CD14-positive monocyte (primary cell): ENCODE measurements around the gene ZNF536. TPM values are rescaled to one million over a fixed set of nuclear protein-coding genes. Genes with fewer than 3 reads are reported as not detected.

Source experiments
- DNase-seq, 3 donors: peaks; one replicate each; pipeline ENCODE4 v3.0.0-alpha.2; 2011 to 2022
- H2AFZ ChIP-seq: 2 replicates; pipeline ENCODE4 v1.6.0; 2012; ENCODE audit warnings: mild to moderate bottlenecking, low read depth, low read length, inconsistent platforms; ENCODE audit not compliant: insufficient read depth, poor library complexity, severe bottlenecking
- H3K27ac ChIP-seq, 2 donors: 1 replicate in 1 of 2; 2 replicates in 1 of 2; pipeline ENCODE4 v1.5.1; 2012 to 2013; ENCODE audit warnings: low read length in 2 of 2, control low read depth in 1 of 2, inconsistent platforms in 1 of 2, low read depth in 1 of 2, mild to moderate bottlenecking in 1 of 2
- H3K27me3 ChIP-seq, 2 donors: one replicate each; pipeline versions ENCODE4 v1.6.0 to v1.6.1; 2011 to 2013; ENCODE audit warnings: low read length in 2 of 2; ENCODE audit not compliant: control insufficient read depth in 2 of 2, insufficient read depth in 2 of 2
- H3K36me3 ChIP-seq, 2 donors: replicated peaks in 1 of 2; 1 replicate in 1 of 2; 2 replicates in 1 of 2; pipeline versions ENCODE4 v1.5.1 to v1.6.1; 2012 to 2013; ENCODE audit warnings: low read length in 2 of 2, control low read depth in 1 of 2, inconsistent platforms in 1 of 2, mild to moderate bottlenecking in 1 of 2; ENCODE audit not compliant: insufficient read depth in 2 of 2, control insufficient read depth in 1 of 2
- H3K4me1 ChIP-seq, 2 donors: 1 replicate in 1 of 2; 2 replicates in 1 of 2; pipeline versions ENCODE4 v1.5.1 to v1.6.1; 2012 to 2013; ENCODE audit warnings: low read length in 2 of 2, control low read depth in 1 of 2, inconsistent platforms in 1 of 2, mild to moderate bottlenecking in 1 of 2, moderate library complexity in 1 of 2; ENCODE audit not compliant: insufficient read depth in 2 of 2, control insufficient read depth in 1 of 2
- H3K4me2 ChIP-seq: replicated peaks from 2 replicates; pipeline ENCODE3; 2012; ENCODE audit warnings: low read length, moderate library complexity, mild to moderate bottlenecking; ENCODE audit not compliant: poor library complexity, severe bottlenecking; ENCODE audit errors: extremely low read depth
- H3K4me3 ChIP-seq, 3 experiments: fragments of 200-600 bp in 1 of 3; sonication (generic) in 1 of 3; replicated peaks in 1 of 3; 1 replicate in 2 of 3; 2 replicates in 1 of 3; pipeline ENCODE4 v1.5.1; 2011 to 2013; ENCODE audit warnings: low read length in 3 of 3, mild to moderate bottlenecking in 3 of 3, control low read depth in 2 of 3, low read depth in 2 of 3, inconsistent platforms in 1 of 3, moderate library complexity in 1 of 3
- H3K79me2 ChIP-seq: 2 replicates; pipeline ENCODE4 v1.6.0; 2012; ENCODE audit warnings: mild to moderate bottlenecking, control low read depth, inconsistent platforms, low read length, moderate library complexity; ENCODE audit not compliant: insufficient read depth
- H3K9ac ChIP-seq: 2 replicates; pipeline ENCODE4 v1.6.0; 2017; ENCODE audit warnings: low read length, mild to moderate bottlenecking; ENCODE audit not compliant: insufficient read depth, poor library complexity, severe bottlenecking
- H3K9me3 ChIP-seq, 2 donors: replicated peaks in 1 of 2; 1 replicate in 1 of 2; 2 replicates in 1 of 2; pipeline versions ENCODE4 v1.5.1 to v1.6.1; 2012 to 2013; ENCODE audit warnings: low read length in 2 of 2, control low read depth in 1 of 2; ENCODE audit not compliant: control insufficient read depth in 1 of 2, insufficient read depth in 1 of 2
- H4K20me1 ChIP-seq: 2 replicates; pipeline ENCODE4 v1.6.0; 2012; ENCODE audit warnings: mild to moderate bottlenecking, low read length, control low read depth, moderate library complexity; ENCODE audit not compliant: insufficient read depth
- H3K27ac Mint-ChIP-seq, 7 donors: one replicate each; pipeline ENCODE4 v1.8.0; 2020; ENCODE audit warnings: mild to moderate bottlenecking in 7 of 7, mixed read lengths in 7 of 7, moderate library complexity in 6 of 7, inconsistent platforms in 2 of 7
- H3K27me3 Mint-ChIP-seq, 3 donors: one replicate each; pipeline ENCODE4 v1.8.0; 2021 to 2022; ENCODE audit warnings: low read depth in 3 of 3, mild to moderate bottlenecking in 3 of 3, mixed read lengths in 3 of 3, moderate library complexity in 3 of 3, inconsistent platforms in 1 of 3
- H3K36me3 Mint-ChIP-seq, 2 donors: one replicate each; pipeline ENCODE4 v1.8.0; 2020; ENCODE audit warnings: mixed read lengths in 2 of 2, inconsistent platforms in 1 of 2, mild to moderate bottlenecking in 1 of 2
- H3K4me1 Mint-ChIP-seq: one replicate; pipeline ENCODE4 v1.8.0; 2020; ENCODE audit warnings: mild to moderate bottlenecking, mixed read lengths
- H3K4me3 Mint-ChIP-seq, 2 donors: one replicate each; pipeline ENCODE4 v1.8.0; 2020; ENCODE audit warnings: mild to moderate bottlenecking in 2 of 2, mixed read lengths in 2 of 2, moderate library complexity in 1 of 2
- H3K9me3 Mint-ChIP-seq, 7 donors: one replicate each; pipeline ENCODE4 v1.8.0; 2020 to 2022; ENCODE audit warnings: mixed read lengths in 7 of 7, mild to moderate bottlenecking in 6 of 7, moderate library complexity in 6 of 7, inconsistent platforms in 2 of 7
- CTCF ChIP-seq: fragments of 200-600 bp; IDR thresholded peaks from one replicate; pipeline ENCODE4 v1.8.0; 2022; ENCODE audit warnings: antibody characterized with exemption, mild to moderate bottlenecking
- WGBS: methylation state at CpG from one replicate; pipeline ENCODE4 v1.1.5; 2013; ENCODE audit warnings: missing lambda C conversion rate; ENCODE audit not compliant: insufficient coverage; 5-methylcytosine and 5-hydroxymethylcytosine counted together
- intact Hi-C, 2 donors: fragments of 100-400 bp; cut with micrococcal nuclease; formaldehyde crosslinking; loops; one replicate each; pipeline versions ENCODE4 v1.15.0 to v1.15.1; 2023
- polyA plus RNA-seq, 3 donors: library from polyadenylated mRNA; depleted of rRNA in 1 of 3; unstranded in 2 of 3; stranded (reverse) in 1 of 3; fragments of 300-500 nt in 2 of 3; fragments of >200 nt in 1 of 3; fragmentation: Illumina TruSeq in 2 of 3; gene quantifications; 1 replicate in 2 of 3; 2 replicates in 1 of 3; pipeline ENCODE4 v1.2.3, GENCODE V29; 2012 to 2021

The ZNF536 gene
- polyA plus RNA-seq, 3 donors = not detected

DNA sequence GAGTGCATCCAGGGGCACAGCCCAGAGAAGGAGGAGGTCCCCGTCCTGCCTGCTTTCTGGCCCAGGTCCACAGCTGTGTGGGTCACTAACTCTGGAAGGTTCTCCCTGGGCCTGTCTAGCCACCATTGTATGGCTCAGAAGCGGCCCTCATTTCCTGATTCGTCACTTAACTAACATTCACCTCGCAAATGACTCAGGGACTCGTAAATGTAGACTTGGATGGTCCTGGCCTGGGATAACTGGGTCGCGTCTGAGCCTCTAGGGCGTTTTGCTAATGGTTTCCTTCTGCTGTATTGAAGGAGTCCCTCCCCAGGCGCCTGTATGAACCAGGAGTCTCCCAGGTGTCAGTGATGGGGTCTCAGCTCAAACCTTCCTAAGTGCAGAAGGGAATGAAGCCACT, 162.8 kb downstream of the ZNF536 start:
- Histone ChIP-seq H3K4me1 (no peaks in the 10 kb centered on the region), H3K27ac (no peak overlapping the region), H4K20me1 (no peaks in the 10 kb centered on the region), H3K36me3 (no peaks in the 10 kb centered on the region), H3K4me3 (no peak overlapping the region), H3K9me3 (no peaks in the 10 kb centered on the region), H3K9ac (no peak overlapping the region), H3K27me3 (no peaks in the 10 kb centered on the region), H3K4me2 (no peak overlapping the region), H2AFZ (no peak overlapping the region), H3K79me2 (no peaks in the 10 kb centered on the region)
- DNase-seq = no peak
- 97% methylated on average over 8 of the region's 9 CpGs for WGBS
- Mint-ChIP-seq H3K36me3 (no peaks in the 10 kb centered on the region), H3K4me1 (no peaks in the 10 kb centered on the region), H3K27me3 (peaks cover 0 to 8% (median 8%) of the 10 kb centered on the region in 3 donors), H3K9me3 (peaks cover 0 to 5% (median 0%) of the 10 kb centered on the region in 7 donors), H3K27ac (no peak overlapping the region), H3K4me3 (no peak overlapping the region)
- intact Hi-C loops = no loop called here
- no peak for TF ChIP-seq CTCF

DNA sequence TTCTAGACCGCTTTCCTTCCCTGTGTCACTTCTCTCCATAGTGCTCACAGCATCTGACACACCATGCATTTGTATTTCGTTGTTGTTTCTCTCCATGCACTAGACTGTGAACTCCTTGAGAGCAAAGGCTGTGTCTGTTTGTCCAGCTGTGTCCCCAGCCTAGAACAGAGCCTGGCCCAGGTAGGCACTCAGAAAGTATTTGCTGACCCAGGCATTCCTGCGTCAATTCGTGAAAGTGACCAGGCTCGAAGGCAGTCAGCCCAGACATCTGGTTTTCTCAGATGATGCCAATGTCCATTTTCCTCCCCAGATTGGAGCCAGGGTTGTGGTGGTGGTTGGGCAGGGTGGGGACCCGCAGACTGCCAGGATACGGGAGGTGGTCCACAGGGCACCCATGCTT, 164.8 kb downstream of the ZNF536 start:
- Mint-ChIP-seq H3K4me1 (no peaks in the 10 kb centered on the region), H3K27me3 (peaks cover 0 to 8% (median 0%) of the 10 kb centered on the region in 3 donors), H3K9me3 (peaks cover 0 to 4% (median 0%) of the 10 kb centered on the region in 7 donors), H3K27ac (no peak overlapping the region), H3K4me3 (no peak overlapping the region), H3K36me3 (no peaks in the 10 kb centered on the region)
- Histone ChIP-seq H3K36me3 (no peaks in the 10 kb centered on the region), H3K4me3 (no peak overlapping the region), H3K4me1 (no peaks in the 10 kb centered on the region), H3K27ac (no peak overlapping the region), H3K27me3 (no peaks in the 10 kb centered on the region), H3K79me2 (no peaks in the 10 kb centered on the region), H3K4me2 (no peak overlapping the region), H2AFZ (no peak overlapping the region), H3K9ac (no peak overlapping the region), H3K9me3 (no peaks in the 10 kb centered on the region), H4K20me1 (no peaks in the 10 kb centered on the region)
- no peak for DNase-seq
- no peak for TF ChIP-seq CTCF
- intact Hi-C loops = no loop called here
- WGBS = 97% methylated on average over 5 of the region's 7 CpGs
